K562 (cell line): Measurements from ENCODE around the gene DNAH3. TPM values are rescaled to one million over a fixed set of nuclear protein-coding genes. Genes with fewer than 3 reads are reported as not detected.
"Not testable (repeated sequence)": the region's sequence is repeated elsewhere in the genome, so short reads cannot be mapped to it uniquely, and the experiment has no call there.

Experiments
- ATAC-seq: fragments of 200-7000 bp; cut with Tn5 transposase; 3 replicates; pipeline ENCODE4 v1.9.1; 2020; ENCODE audit warnings: moderate library complexity
- BruUV-seq: library from RNA; stranded (reverse); fragments of 400-500 nt; replicated peaks from 2 replicates; lab custom pipeline; 2021; lab: Mats Ljungman, UMichigan
- CTCF ChIA-PET: fragments of 300-600 bp; formaldehyde crosslinking; extraction: SDS; loops from one replicate; lab custom pipeline; 2021; ENCODE audit warnings: low intra/inter-chr PET ratio; lab: Yijun Ruan, JAX
- POLR2A ChIA-PET: fragments of 300-600, 350-650 bp; sonication (Branson Sonifier 250); formaldehyde crosslinking; extraction: SDS; loops from one replicate; lab custom pipeline; 2021; ENCODE audit warnings: antibody characterized with exemption, inconsistent platforms; lab: Yijun Ruan, JAX
- DNase-seq, 4 experiments: peaks; one replicate each; pipeline versions ENCODE4 v3.0.0 to v3.0.0-alpha.2; 2011 to 2018; ENCODE audit warnings: low spot score in 3 of 4, mixed read lengths in 3 of 4; ENCODE audit errors: extremely low read depth in 1 of 4
- FAIRE-seq: peaks from 2 replicates; lab custom pipeline; 2011; peaks lifted over from hg19 to GRCh38; lab: Jason Lieb, UNC
- H2AFZ ChIP-seq: 2 replicates; pipeline ENCODE4 v1.6.0; 2011; ENCODE audit warnings: low read depth, low read length, control low read depth, inconsistent platforms
- H3K27ac ChIP-seq: fragments of 200-600 bp; 3 replicates; pipeline ENCODE4 v1.8.0; 2011; ENCODE audit warnings: low read depth, mild to moderate bottlenecking, control low read depth, inconsistent platforms, low read length, moderate library complexity, mixed read lengths; ENCODE audit errors: extremely low read depth
- H3K27me3 ChIP-seq, 2 experiments: fragments of 300-600 bp in 1 of 2; 2 replicates in 1 of 2; 3 replicates in 1 of 2; pipeline versions ENCODE4 v1.6.0 to v1.8.0; 2011; ENCODE audit warnings: inconsistent platforms in 2 of 2, low read length in 2 of 2, mild to moderate bottlenecking in 1 of 2, mixed read lengths in 1 of 2, moderate library complexity in 1 of 2; ENCODE audit not compliant: control insufficient read depth in 2 of 2, insufficient read depth in 2 of 2
- H3K36me3 ChIP-seq: fragments of 300-600 bp; 3 replicates; pipeline ENCODE4 v1.8.0; 2011; ENCODE audit warnings: mild to moderate bottlenecking, low read length, inconsistent platforms; ENCODE audit not compliant: control insufficient read depth, insufficient read depth
- H3K4me1 ChIP-seq, 2 experiments: fragments of 200-600 bp in 1 of 2; replicated peaks in 1 of 2; 2 replicates in 1 of 2; 3 replicates in 1 of 2; pipeline versions ENCODE4 v1.5.1 to v1.8.0; 2011; ENCODE audit warnings: inconsistent platforms in 2 of 2, low read length in 2 of 2, mild to moderate bottlenecking in 1 of 2, mixed read lengths in 1 of 2, moderate library complexity in 1 of 2; ENCODE audit not compliant: control insufficient read depth in 2 of 2, insufficient read depth in 2 of 2
- H3K4me2 ChIP-seq: 2 replicates; pipeline ENCODE4 v1.6.1; 2011; ENCODE audit warnings: low read length, control low read depth, inconsistent platforms, mixed read lengths; ENCODE audit not compliant: insufficient read depth
- H3K4me3 ChIP-seq: fragments of 200-600 bp; sonication (generic), shearing (Covaris generic); 2 replicates; pipeline ENCODE4 v1.5.1; 2016; ENCODE audit warnings: control low read depth, inconsistent platforms
- H3K79me2 ChIP-seq: fragments of 200-600 bp; 3 replicates; pipeline ENCODE4 v1.8.0; 2011; ENCODE audit warnings: low read length, inconsistent platforms; ENCODE audit not compliant: control insufficient read depth, insufficient read depth
- H3K9ac ChIP-seq, 2 experiments: 2 replicates each; pipeline versions ENCODE4 v1.6.0 to v1.6.1; 2011; ENCODE audit warnings: low read depth in 2 of 2, low read length in 2 of 2, control low read depth in 1 of 2, inconsistent platforms in 1 of 2, mild to moderate bottlenecking in 1 of 2, mixed read lengths in 1 of 2; ENCODE audit not compliant: insufficient read depth in 1 of 2
- H3K9me1 ChIP-seq: one replicate; pipeline ENCODE4 v1.6.0; 2011; ENCODE audit warnings: inconsistent platforms, mild to moderate bottlenecking, low read length, moderate library complexity; ENCODE audit not compliant: control insufficient read depth, insufficient read depth
- H3K9me3 ChIP-seq: replicated peaks from 2 replicates; pipeline ENCODE4 v1.5.1; 2011; ENCODE audit warnings: low read depth, low read length, inconsistent platforms; ENCODE audit not compliant: control insufficient read depth, insufficient read depth
- H4K20me1 ChIP-seq: replicated peaks from 2 replicates; pipeline ENCODE4 v1.6.1; 2011; ENCODE audit warnings: low read length, inconsistent platforms, mixed read lengths; ENCODE audit not compliant: control insufficient read depth, insufficient read depth
- ILF3 ChIP-seq: fragments of 450-650 bp; IDR thresholded peaks from 2 replicates; pipeline ENCODE4 v1.6.1; 2018; ENCODE audit warnings: antibody characterized with exemption, mild to moderate bottlenecking, moderate library complexity, borderline replicate concordance
- PHTF2 ChIP-seq: fragments of 250-450 bp; sonication (Bioruptor Pico); IDR thresholded peaks from 2 replicates; pipeline ENCODE4 v1.5.0; 2021; ENCODE audit warnings: mild to moderate bottlenecking
- RFX5 ChIP-seq: IDR thresholded peaks from 2 replicates; pipeline ENCODE4 v1.6.1; 2011; ENCODE audit warnings: low read depth, mild to moderate bottlenecking, improper control_type of control experiment, low read length
- SFPQ ChIP-seq: fragments of 200-400 bp; formaldehyde crosslinking; IDR thresholded peaks from 2 replicates; pipeline ENCODE4 v1.6.1; 2017; ENCODE audit warnings: mild to moderate bottlenecking, low read depth, low read length, moderate library complexity
- SIN3A ChIP-seq, 2 experiments: fragments of 150-350 bp in 1 of 2; IDR thresholded peaks; 2 replicates each; pipeline ENCODE4 v1.6.1; 2011 to 2016; ENCODE audit warnings: borderline replicate concordance in 2 of 2, low read depth in 2 of 2, low read length in 2 of 2, mild to moderate bottlenecking in 2 of 2, moderate library complexity in 2 of 2; ENCODE audit not compliant: control insufficient read depth in 1 of 2
- WGBS: fragments of 100-300 bp; shearing (Covaris generic); methylation state at CpG from one replicate; pipeline ENCODE4 v1.1.6; 2016; ENCODE audit warnings: low coverage, mixed read lengths; ENCODE audit not compliant: insufficient coverage; ENCODE audit errors: missing lambda C conversion rate; 5-methylcytosine and 5-hydroxymethylcytosine counted together
- in situ Hi-C: fragments of 300-500 bp; cut with MboI; formaldehyde crosslinking; loops from 4 replicates; pipeline ENCODE4 v1.15.0; 2018; ENCODE audit warnings: inconsistent platforms, mixed read lengths
- intact Hi-C: fragments of 100-400 bp; cut with micrococcal nuclease; formaldehyde crosslinking; loops from 2 replicates; pipeline ENCODE4 v1.14.2; 2022
- polyA plus RNA-seq, 8 experiments: library from polyadenylated mRNA; depleted of rRNA in 4 of 8; stranded (reverse) in 5 of 8; unstranded in 3 of 8; fragments of >200 nt; fragmentation: Nextera tagmentation in 2 of 8; fragmentation: Illumina TruSeq in 1 of 8; extraction: Ambion mirVana in 2 of 8; extraction: Trizol in 1 of 8; gene quantifications; 2 replicates each; pipeline versions ENCODE4 v1.2.1 to v1.2.3, GENCODE V29; 2011 to 2014; ENCODE audit warnings: inconsistent platforms in 1 of 8, missing spikeins in 1 of 8
- total RNA-seq, 7 experiments: library from RNA; depleted of rRNA in 6 of 7; stranded (reverse); fragments of >200 nt in 6 of 7; fragmentation: Illumina TruSeq in 2 of 7; extraction: Trizol in 2 of 7; gene quantifications; 2 replicates each; pipeline versions ENCODE4 v1.2.1 to v1.2.3, GENCODE V29; 2011 to 2021; ENCODE audit warnings: low replicate concordance in 1 of 7

DNAH3 gene
- total and polyA plus RNA-seq, 9 of the 15 experiments (the other 6 are each of a cell fraction or from before 2014, with no cell fraction given), result 0.32 to 0.84 (median 0.44) TPM

GRCh38 chr16:21069986-21070385 lies 80.7 kb downstream of the DNAH3 start (continued):
- no peak for TF ChIP-seq SFPQ
- TF ChIP-seq ILF3, result no peak

- Histone ChIP-seq H2AFZ (no peak overlapping the region), H4K20me1 (no peaks in the 10 kb centered on the region), H3K9ac (no peak overlapping the region), H3K9me1 (no peaks in the 10 kb centered on the region), H3K79me2 (no peaks in the 10 kb centered on the region), H3K27me3 (peaks cover 7 to 18% of the 10 kb centered on the region in 2 experiments; a peak in 4 of 5 replicates), H3K36me3 (no peaks in the 10 kb centered on the region), H3K4me1 (no peaks in the 10 kb centered on the region), H3K4me3 (no peak overlapping the region), H3K27ac (no peak overlapping the region), H3K9me3 (no peaks in the 10 kb centered on the region; the same call in 1 of the 2 replicates), H3K4me2 (no peak overlapping the region)
- 0% methylated on average over 1 of the region's 1 CpG for WGBS
- FAIRE-seq (no peak), ATAC-seq (no peak), DNase-seq (no peak)
- no TSS peak for BruUV-seq
- in situ Hi-C loops, result no loop called here
- ChIA-PET POLR2A (no interaction called here), CTCF (no interaction called here)
- intact Hi-C loops, result no loop called here
- TF ChIP-seq SIN3A (IDR thresholded peaks at IDR 0.05; ENCODE audit: borderline replicate concordance in 2 of 2, control insufficient read depth in 1 of 2, low read depth in 2 of 2, low read length in 2 of 2) (no peak), PHTF2 (CRISPR knock-in tag) (no peak), RFX5 (no peak)
Measured at GRCh38 chr16:21064203-21064602, 86.4 kb downstream of the DNAH3 start.

GRCh38 chr16:21063314-21063713 lies 87.3 kb downstream of the DNAH3 start:
- BruUV-seq, H4K20me1 ChIP-seq, intact Hi-C loops, H3K9me1 ChIP-seq, FAIRE-seq, H3K36me3 ChIP-seq, H3K4me3 ChIP-seq, H3K9me3 ChIP-seq, CTCF ChIA-PET, H3K4me2 ChIP-seq, H3K79me2 ChIP-seq, DNase-seq, POLR2A ChIA-PET, ATAC-seq, H2AFZ ChIP-seq, in situ Hi-C loops, H3K9ac ChIP-seq, H3K4me1 ChIP-seq, H3K27ac ChIP-seq: not testable (repeated sequence)
- WGBS, result 4% methylated on average over 6 of the region's 6 CpGs
- peaks cover 6 to 14% of the 10 kb centered on the region in 2 experiments; a peak in 4 of 5 replicates for H3K27me3 ChIP-seq
